ENCODE results near the gene TXNDC2.
"Not testable (repeated sequence)": the region's sequence is repeated elsewhere in the genome, so short reads cannot be mapped to it uniquely, and the experiment has no call there.

The TXNDC2 gene

GRCh38 chr18:9910071-9910470 is 24.3 kb downstream of the TXNDC2 start:
- intact Hi-C loops (cut with DNase I) = loop anchor here (10.0 kb wide), 2 partner anchors 105 to 225 kb away; no protein-coding TSS in a partner anchor
- no peak for DNase-seq

DNA sequence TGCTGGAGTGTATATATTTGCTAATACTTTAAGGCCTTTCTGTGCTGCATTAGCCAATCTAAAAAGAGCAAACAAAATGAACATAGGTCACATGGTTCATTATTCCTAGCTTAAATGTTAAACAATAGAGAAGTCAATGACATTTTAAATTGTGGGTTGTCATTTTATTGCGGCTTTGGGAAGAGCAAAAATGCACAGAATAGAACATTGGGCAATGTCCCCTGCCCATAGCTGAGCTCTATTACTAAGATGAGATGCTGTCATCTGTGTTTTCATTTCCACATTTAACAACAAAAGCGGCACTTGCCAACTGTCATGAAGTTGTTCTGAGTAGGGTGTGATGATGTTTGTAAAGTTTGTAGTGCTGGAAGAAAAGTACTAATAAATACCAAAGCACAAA is 24.9 kb downstream of the TXNDC2 start:
- intact Hi-C loops (cut with DNase I) = loop anchor here (10.0 kb wide), 2 partner anchors 106 to 226 kb away; no protein-coding TSS in a partner anchor
- no peak for DNase-seq

- DNase-seq = no peak
- intact Hi-C loops (cut with DNase I) = loop anchor here (10.0 kb wide), 2 partner anchors 106 to 226 kb away; no protein-coding TSS in a partner anchor
Measured at GRCh38 chr18:9911226-9911625, 25.5 kb downstream of the TXNDC2 start.

DNA sequence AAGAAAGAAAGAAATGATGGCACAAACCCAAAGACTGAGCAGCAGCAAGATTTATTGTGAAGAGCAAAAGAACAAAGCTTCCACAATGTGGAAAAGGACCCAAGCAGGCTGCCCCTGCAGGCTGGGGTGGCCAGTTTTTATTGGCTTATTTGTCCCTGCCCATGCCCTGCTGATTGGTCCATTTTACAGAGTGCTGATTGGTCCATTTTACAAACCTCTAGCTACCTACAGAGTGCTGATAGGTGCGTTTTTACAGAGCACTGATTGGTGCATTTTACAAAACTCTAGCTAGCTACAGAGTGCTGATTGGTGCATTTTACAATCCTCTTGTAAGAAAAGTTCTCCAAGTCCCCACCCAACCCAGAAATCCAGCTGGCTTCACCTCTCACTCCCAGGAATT is 26.5 kb downstream of the TXNDC2 start:
- DNase-seq = not testable (repeated sequence)
- intact Hi-C loops (cut with DNase I) = loop anchor here (10.0 kb wide), 2 partner anchors 107 to 227 kb away; no protein-coding TSS in a partner anchor

DNA sequence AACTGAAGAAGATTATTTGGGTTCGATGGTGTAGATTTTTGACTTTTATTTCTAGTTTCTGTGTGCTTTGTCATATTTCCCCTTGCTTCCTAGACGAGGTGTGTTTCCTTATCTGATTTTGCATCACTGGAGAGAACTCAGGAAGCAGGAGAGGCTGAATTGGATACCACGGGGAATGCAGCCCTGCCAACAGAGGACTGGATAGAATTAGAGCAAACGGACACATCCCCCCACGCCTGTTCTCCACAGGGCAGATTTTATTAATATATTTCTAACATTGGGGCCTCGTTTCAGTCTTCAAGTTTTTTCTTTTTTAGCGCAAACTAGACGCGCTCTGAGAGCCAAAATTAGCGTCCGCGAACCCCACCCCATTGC is 27.4 kb downstream of the TXNDC2 start:
- no peak for DNase-seq
- intact Hi-C loops (cut with DNase I) = loop anchor here (10.0 kb wide), 2 partner anchors 108 to 228 kb away; no protein-coding TSS in a partner anchor

DNA sequence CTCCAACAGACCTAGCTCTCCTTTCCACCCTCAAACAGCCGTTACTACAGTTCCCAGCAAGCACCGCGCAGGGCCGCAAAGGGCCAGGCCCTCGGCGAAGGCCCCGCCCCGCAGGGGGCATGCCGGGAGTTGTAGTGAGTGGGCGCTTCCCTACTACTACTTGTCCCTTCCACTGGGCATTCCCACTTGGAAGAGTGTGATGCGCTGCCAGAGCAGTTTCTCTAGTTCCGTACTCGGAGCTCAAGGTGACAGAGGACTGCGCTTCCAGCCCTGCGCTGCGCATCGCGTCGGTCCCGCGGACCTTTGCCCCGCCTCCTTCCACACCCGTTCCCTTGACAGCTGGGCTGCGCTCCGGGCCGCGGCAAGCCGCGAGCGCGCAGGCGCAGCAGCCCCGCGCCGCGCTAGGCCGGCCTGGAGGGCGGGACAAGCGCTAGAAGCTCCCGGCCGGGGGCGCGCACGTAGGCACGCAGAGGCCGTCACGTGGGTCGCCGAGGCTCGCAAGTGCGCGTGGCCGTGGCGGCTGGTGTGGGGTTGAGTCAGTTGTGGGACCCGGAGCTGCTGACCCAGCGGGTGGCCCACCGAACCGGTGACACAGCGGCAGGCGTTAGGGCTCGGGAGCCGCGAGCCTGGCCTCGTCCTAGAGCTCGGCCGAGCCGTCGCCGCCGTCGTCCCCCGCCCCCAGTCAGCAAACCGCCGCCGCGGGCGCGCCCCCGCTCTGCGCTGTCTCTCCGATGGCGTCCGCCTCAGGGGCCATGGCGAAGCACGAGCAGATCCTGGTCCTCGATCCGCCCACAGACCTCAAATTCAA is 28.0 kb downstream of the TXNDC2 start, which contains the start of gene VAPA:
Gene VAPA (plus strand): TSS at position 491 of the 808 bp plus-strand sequence. CDS start 241 bp downstream, at position 732.
- peak; percentile 94 to 99 (median 98) for DNase-seq
- intact Hi-C loops (cut with DNase I) = loop anchor here (1.0 to 10.0 kb wide), 3 partner anchors 109 to 301 kb away; no protein-coding TSS in a partner anchor

- intact Hi-C loops (cut with DNase I) = loop anchor here (1.0 to 10.0 kb wide), 3 partner anchors 109 to 302 kb away; no protein-coding TSS in a partner anchor
- no peak for DNase-seq
Measured at GRCh38 chr18:9914334-9914583, 28.5 kb downstream of the TXNDC2 start.

- intact Hi-C loops (cut with DNase I) = loop anchor here (1.0 to 10.0 kb wide), 3 partner anchors 110 to 302 kb away; no protein-coding TSS in a partner anchor
- peak in 9 of 10 donors; percentile 12 to 87 (median 39) for DNase-seq
Measured at GRCh38 chr18:9914584-9915290, 29.0 kb downstream of the TXNDC2 start.

- DNase-seq = no peak
- intact Hi-C loops (cut with DNase I) = loop anchor here (10.0 kb wide), 2 partner anchors 111 to 231 kb away; no protein-coding TSS in a partner anchor
Measured at GRCh38 chr18:9915291-9916076, 29.7 kb downstream of the TXNDC2 start.

GRCh38 chr18:9916077-9916639 is 30.4 kb downstream of the TXNDC2 start:
- DNase-seq = no peak
- intact Hi-C loops (cut with DNase I) = loop anchor here (10.0 kb wide), 2 partner anchors 111 to 231 kb away; no protein-coding TSS in a partner anchor

DNA sequence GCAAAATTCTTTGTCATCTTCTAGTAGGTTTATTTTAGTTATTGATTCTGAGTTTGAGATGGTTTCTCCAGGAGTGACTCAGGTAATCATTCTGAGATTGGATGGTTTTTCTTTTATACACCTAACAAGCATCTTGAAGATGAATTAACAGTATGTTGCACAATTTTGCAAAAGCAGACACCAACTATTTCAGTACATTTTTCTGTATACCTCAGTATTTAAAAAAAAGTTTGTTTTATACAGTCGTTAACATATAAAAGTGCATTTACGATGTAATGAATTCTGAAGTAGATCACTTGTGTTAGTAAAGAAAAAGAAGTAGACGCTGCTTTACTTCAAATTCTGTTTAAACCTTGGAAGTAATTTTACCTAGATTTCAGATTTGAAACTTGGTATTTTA is 31.0 kb downstream of the TXNDC2 start:
- DNase-seq = no peak
- intact Hi-C loops (cut with DNase I) = loop anchor here (10.0 kb wide), 2 partner anchors 112 to 232 kb away; no protein-coding TSS in a partner anchor

DNA sequence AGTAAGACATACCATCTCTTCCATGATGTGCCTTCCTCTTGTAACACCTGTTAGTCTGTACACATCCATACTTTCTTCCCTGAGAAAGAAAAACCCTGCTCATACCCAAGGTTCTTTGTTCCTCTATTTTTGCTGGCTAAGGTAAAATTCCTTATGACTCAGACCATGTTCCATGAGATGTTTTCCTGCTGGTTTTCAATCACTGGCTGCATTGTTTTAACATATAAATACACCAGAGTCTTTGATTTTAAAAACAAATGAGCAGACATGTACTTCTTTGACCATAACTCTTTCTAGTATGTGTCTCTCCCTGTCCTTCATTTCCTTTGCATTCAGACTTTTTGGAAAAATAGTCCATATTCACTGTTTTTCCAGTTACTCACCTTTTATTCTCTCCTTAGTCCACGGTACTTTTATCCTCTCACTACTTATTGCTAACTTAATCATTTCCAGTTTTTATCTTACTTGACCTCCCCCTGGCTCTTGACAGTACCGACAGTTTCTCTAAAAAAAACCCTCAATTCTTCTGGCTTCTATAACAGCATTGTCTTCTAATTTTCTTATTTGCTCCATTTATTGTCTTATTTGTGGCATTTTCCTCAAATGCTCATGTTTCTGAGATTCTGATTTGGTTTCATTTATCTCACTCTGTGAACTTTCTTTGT is 32.4 kb downstream of the TXNDC2 start:
- intact Hi-C loops (cut with DNase I) = loop anchor here (10.0 kb wide), 2 partner anchors 113 to 233 kb away; no protein-coding TSS in a partner anchor
- no peak for DNase-seq

GRCh38 chr18:9919564-9920232 is 33.9 kb downstream of the TXNDC2 start:
- intact Hi-C loops (cut with DNase I) = loop anchor here (10.0 kb wide), 2 partner anchors 115 to 235 kb away; no protein-coding TSS in a partner anchor
- DNase-seq = no peak

GRCh38 chr18:9922592-9923311 is 37.0 kb downstream of the TXNDC2 start:
- intact Hi-C loops (cut with DNase I) = no loop called here
- no peak for DNase-seq

GRCh38 chr18:9924371-9924943 is 38.7 kb downstream of the TXNDC2 start:
- intact Hi-C loops (cut with DNase I) = no loop called here
- DNase-seq = no peak

- intact Hi-C loops (cut with DNase I) = no loop called here
- DNase-seq = no peak
Measured at GRCh38 chr18:9925369-9925768, 39.6 kb downstream of the TXNDC2 start.

GRCh38 chr18:9925795-9926194 is 40.0 kb downstream of the TXNDC2 start:
- DNase-seq = no peak
- intact Hi-C loops (cut with DNase I) = no loop called here

Data from posterior cingulate gyrus (tissue), 11 donors.